HG03159 (cell line): ENCODE results near the gene TPRN.

Source experiments
- ATAC-seq: cut with Tn5 transposase; IDR thresholded peaks from one replicate; pipeline ENCODE4 v1.9.1; 2021; ENCODE audit warnings: mild to moderate bottlenecking, moderate library complexity; ENCODE audit not compliant: unreplicated experiment

The TPRN gene

GRCh38 chr9:137191245-137191644 lies 9.3 kb downstream of the TPRN start:
- ATAC-seq, result no peak

DNA sequence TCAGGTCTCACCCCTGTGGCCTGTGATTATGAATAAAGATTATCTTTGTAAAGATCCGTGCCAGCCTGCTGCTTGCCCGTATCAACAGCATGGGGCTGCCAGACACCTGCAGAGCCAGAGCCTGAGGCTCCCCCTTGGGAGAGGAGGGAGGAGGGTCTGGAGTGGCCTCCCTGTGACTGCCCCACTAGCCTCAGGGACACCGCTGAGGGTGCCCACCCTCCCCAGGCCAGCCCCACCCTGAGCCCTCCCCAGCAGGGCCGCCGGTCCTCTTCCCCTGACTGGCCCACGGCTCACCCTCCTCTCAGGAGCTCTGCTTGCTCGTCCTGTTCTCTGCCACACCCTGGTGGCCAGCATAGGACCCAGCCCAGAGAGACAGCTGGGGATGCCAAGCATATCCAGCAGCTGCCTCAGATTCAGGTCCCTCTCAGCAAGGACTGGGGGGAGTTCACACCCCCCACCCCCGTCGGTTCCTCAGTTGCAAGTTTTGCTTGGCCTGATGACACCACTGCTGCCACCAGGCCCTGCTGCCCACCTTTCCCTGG lies 10.2 kb downstream of the TPRN start:
- no peak for ATAC-seq

DNA sequence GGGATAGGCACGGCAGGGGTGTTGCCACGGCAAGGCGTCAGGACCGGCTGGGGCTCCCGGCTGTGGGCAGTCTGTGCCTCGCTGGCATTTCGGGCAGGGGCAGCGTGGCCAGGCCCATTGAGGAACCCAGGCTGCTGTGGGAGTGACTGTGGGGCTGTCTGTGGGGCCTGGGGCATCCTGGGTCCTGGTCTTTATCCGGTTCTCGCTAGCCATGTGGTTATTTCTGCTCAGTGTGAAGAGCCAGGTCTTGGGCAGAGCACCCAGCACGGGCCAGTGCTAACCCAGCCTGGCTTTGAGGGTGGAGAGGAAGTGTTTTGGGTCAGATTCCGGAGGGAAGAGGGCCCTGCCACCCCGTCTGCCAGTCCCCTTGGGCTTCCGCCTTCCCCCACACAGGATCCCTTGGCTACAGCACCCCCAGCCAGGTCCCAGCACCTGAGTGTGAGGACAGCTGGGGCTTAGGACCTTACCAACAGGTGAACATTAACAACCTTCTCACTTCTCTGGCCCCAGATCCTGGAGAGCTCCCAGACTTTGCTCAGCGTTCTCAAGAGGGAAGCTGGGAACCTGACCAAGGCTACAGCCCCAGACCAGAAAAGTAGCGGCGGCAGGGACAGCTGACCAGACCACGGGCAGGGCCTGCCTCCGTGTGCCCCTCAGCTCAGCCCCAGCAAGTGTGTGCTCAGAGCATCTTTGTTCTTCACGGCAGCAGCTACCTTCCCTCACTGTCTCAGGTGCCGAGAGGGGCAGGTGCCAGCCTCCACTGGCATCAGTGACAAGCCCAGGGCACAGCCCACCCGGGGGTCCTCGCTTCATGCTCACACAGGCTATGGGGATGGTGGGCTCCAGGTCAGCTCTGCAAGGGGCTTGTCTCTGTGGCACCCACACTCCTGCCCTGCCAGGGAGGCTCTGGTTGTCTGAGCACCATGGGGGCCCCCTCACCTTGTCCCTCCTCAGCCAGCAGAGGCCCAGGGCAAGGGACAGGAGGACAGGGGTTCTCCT lies 10.9 kb downstream of the TPRN start:
- peak; percentile 2 for ATAC-seq

GRCh38 chr9:137188490-137189296 lies 11.8 kb downstream of the TPRN start, which contains the start of the genes ANAPC2 and SSNA1:
ANAPC2 (minus strand) TSS chr9:137188560; CDS start chr9:137188532, 28 bp downstream.
SSNA1 (plus strand) TSS chr9:137188676; CDS start chr9:137188727, 51 bp downstream.
- ATAC-seq, result peak; percentile 74

DNA sequence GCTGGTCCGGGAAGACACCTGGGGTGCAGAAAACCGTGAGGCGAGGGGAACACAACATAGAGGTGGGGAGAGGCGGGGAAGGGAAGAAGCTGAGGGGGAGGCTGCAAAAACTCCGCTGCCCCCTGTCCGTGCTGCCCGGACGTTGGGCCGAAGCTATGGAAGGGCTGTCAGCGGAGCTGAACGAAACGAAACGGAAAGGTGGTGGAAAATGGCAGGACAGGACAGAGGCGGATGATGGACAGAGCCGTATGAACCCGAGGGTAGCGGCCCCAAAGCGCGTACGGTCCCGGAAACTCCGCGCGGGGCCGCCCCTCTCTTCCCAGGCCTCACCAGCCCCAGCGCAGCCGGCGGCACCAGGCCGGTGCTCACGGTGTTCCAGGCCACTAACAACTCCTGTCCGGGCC lies 12.5 kb downstream of the TPRN start:
- ATAC-seq, result no peak

DNA sequence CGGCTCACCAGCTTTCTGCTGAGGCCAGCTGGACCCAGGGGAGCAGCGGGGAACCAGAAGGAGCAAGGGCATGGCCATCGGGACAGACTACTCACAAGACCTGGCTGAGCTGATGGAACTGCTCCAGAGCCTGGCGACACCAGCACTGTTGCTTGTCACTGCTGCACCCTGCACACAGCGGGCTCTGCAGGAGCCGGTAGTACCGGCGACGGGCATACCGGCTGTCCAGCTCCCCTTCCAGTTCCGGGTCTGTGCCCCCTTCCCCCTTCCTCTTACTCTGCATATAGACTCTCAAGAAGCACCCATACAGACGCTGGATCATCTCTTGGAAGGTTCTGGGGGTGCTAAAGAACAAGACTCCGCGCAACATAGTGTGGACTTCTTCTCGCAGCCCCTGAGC lies 13.2 kb downstream of the TPRN start:
- ATAC-seq, result no peak

DNA sequence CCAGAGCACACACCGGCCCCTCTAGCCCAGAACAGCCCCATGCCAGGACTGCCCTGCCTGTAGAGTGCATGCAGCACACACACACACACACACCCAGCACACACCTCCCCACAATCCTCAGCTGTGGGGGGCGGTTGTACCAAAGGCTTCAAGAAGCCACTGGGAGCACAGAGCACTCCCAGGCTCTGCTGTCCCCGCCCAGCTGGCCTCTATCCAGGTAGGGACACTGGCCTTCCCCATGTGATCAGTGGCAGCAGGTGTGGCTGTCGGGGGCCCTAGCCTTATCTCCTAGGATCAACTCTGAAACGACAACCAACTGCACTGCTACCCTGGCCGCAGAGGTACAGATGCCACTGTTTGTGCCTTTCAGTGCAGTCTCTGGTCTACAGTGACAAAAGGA lies 14.2 kb downstream of the TPRN start:
- no peak for ATAC-seq

- no peak for ATAC-seq
Observed at GRCh38 chr9:137185921-137186320, 14.6 kb downstream of the TPRN start.

- no peak for ATAC-seq
Observed at GRCh38 chr9:137184881-137185660, 15.5 kb downstream of the TPRN start.

DNA sequence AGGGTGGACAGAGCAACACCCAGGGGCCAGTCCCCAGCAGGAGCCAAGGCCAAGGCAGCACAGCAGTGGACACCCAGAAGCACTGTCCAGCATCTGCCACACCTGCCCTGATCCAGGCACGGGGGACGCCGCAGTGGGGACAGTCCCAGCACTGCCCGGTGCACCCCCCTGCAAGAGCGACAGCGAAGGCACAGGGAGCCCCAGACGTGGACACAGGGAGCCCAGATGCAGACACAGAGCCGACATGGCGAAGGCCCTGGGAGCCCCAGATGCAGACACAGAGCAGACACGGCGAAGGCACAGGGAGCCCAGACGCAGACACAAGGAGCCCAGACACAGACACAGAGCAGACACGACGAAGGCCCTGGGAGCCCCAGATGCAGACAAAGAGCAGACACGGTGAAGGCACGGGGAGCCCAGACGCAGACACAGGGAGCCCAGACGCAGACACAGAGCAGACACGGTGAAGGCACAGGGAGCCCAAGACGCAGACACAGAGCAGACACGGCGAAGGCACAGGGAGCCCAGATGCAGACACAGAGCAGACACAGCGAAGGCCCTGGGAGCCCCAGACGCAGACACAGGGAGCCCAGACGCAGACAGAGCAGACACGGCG lies 16.5 kb downstream of the TPRN start:
- no peak for ATAC-seq

- no peak for ATAC-seq
Observed at GRCh38 chr9:137182836-137183235, 17.7 kb downstream of the TPRN start.

GRCh38 chr9:137181680-137182079 lies 18.9 kb downstream of the TPRN start:
- no peak for ATAC-seq

DNA sequence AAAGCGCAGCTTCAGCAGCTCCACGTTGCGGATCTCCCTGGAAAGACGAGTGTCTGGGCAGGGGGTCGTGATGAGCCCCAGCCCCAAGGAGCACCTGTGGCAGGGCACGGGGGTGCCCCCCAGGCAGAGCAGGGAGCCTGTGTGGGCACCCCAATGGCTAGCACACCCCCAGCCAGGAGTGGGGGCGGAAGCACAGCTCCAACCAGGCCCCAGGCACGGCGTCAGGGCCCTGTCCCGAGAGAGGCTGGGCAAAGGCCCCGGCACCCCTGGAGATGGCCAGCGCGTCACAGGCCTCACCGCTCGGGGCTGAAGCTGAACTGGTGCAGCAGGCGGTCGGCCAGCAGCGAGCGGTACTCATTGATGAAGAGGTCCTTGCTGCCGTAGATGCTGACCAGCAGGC lies 20.1 kb downstream of the TPRN start:
- ATAC-seq, result no peak

- no peak for ATAC-seq
Observed at GRCh38 chr9:137179761-137180160, 20.8 kb downstream of the TPRN start.

DNA sequence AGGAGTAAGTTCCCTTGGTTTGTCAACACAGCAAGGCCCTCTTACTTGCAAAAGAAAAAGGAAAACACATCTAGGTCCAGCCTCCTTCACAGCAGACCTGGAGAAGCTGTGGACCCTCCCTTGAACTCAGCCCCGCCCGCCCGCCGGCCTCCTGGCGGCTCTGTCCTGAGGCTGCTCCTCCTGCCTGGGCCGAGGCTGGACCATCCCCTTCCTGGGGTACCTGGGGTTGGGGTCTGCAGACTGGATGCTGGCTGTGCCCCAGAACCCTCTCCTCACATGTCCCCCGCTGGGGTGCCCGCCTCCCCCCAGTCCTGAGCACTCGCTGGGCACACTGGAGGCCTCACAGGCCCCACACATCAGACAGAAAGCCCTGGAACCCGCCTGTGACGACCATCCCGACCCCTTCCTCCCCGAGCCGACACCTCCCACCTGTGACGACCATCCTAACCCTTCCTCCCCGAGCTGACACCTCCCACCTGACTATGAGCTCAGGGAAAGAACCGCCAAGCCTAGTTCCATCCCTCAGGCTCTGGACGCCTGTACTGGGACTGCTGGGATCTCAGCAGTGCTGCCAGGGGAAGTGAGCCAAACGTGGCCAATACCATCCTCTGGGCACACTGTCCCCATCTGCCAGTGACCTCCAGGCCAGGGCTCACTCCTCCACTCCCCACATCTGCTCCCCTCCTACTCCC lies 21.5 kb downstream of the TPRN start:
- ATAC-seq, result no peak

GRCh38 chr9:137178201-137178938 lies 22.2 kb downstream of the TPRN start:
- ATAC-seq, result no peak

GRCh38 chr9:137176302-137177182 lies 24.0 kb downstream of the TPRN start:
- no peak for ATAC-seq
